PC-3 (cell line): ENCODE data around the gene GP1BB.

Experiments
- EZH2 ChIP-seq: fragments of 300-600 bp; sonication (generic); IDR thresholded peaks from one replicate; pipeline ENCODE4 v1.6.1; 2017; ENCODE audit warnings: antibody characterized with exemption, mild to moderate bottlenecking, low read length; ENCODE audit not compliant: unreplicated experiment
- EZH2phosphoT487 ChIP-seq: fragments of 300-600 bp; sonication (generic); IDR thresholded peaks from 2 replicates; pipeline ENCODE4 v1.6.1; 2018; ENCODE audit warnings: mild to moderate bottlenecking, antibody characterized with exemption, low read length, borderline replicate concordance
- TF ChIP-seq, protein P1 (sequence below): fragments of 300-600 bp; sonication (generic); conservative IDR thresholded peaks from 2 replicates; pipeline ENCODE4 v1.5.1; 2017; ENCODE audit warnings: antibody characterized with exemption, low read depth, mild to moderate bottlenecking, low read length

DNA sequence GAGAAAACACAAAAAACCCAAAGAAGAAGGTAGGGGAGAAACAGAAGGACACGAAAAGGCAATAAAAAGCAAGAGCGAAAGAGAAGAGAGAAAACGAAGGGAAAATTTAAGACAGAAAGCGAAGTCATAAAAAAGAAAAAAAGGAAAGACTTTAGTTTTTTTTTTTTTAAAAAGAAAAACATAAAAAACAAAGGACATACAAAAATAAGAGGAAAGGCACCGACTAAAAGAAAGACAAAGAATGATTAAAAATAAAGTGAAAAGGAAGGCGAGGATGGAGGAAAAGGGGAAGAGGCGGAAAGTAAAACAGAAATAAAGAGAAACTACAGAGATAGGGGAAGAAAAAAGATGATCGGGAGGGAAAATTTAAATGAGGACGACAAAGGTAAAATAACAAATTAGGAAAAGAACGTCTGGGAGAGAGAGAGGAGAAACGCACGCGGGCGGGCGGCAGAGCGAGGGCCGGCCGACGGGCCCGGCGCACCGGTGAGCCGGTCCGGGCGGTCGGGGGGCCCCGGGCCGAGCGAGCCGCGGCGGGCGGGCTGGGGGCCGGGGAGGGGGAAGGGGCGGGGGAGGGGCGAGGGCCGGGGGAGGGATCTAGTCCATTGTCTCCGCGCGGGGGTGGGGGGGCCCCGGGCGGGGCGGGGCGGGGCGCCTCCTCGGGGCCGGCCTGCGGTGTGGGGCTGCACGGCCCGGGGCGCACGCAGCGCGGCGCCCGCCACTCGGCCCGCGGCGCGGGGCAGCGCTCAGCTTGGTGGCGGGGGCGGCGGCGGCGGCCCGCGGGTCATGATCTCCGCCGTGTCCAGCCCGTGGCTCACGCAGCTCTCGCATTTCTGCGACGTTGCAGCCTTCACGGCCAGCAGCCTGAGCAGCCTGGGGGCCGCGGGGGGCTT is 37.0 kb downstream of the GP1BB start, which contains the start of gene TBX1:
- TF ChIP-seq EZH2: no peak
- TF ChIP-seq, protein P1, sequence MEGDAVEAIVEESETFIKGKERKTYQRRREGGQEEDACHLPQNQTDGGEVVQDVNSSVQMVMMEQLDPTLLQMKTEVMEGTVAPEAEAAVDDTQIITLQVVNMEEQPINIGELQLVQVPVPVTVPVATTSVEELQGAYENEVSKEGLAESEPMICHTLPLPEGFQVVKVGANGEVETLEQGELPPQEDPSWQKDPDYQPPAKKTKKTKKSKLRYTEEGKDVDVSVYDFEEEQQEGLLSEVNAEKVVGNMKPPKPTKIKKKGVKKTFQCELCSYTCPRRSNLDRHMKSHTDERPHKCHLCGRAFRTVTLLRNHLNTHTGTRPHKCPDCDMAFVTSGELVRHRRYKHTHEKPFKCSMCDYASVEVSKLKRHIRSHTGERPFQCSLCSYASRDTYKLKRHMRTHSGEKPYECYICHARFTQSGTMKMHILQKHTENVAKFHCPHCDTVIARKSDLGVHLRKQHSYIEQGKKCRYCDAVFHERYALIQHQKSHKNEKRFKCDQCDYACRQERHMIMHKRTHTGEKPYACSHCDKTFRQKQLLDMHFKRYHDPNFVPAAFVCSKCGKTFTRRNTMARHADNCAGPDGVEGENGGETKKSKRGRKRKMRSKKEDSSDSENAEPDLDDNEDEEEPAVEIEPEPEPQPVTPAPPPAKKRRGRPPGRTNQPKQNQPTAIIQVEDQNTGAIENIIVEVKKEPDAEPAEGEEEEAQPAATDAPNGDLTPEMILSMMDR: no peak
- TF ChIP-seq EZH2phosphoT487: no peak
